Body of pancreas (tissue), 4 donors: ENCODE data around the gene ACYP2.

Experiments
- POLR2A ChIP-seq, 3 donors: fragments of 450-650 bp; IDR thresholded peaks; one replicate each; pipeline ENCODE4 v1.6.1; 2016; ENCODE audit warnings: antibody characterized with exemption in 3 of 3, mild to moderate bottlenecking in 2 of 3
- TF ChIP-seq, protein P1 (sequence below), 7 experiments: fragments of 450-650 bp in 4 of 7; fragments of 200-600 bp in 3 of 7; sonication (generic) in 3 of 7; IDR thresholded peaks; one replicate each; pipeline ENCODE4 v1.5.1; 2016 to 2019; ENCODE audit warnings: antibody characterized with exemption in 7 of 7

DNA sequence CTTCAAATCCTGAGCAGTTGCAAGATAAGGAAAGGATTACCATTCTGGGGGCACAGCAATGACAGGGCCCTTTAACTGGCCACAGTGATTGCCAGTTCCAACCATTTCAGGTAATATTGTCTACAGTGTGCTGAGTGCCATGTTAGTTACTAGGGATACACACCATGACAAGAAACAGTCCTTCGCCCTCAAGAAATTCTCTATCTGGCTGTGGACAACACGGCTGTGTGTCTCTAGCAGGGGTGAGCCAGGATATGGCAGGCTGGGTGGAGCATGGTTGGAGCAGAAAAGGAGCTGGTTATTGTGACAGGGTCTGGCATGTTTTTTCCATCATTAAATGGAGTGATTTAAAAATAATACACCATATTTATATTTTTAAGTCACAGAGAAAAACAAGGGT is 109.6 kb downstream of the ACYP2 start:
- no peak for TF ChIP-seq POLR2A (IDR thresholded peaks at IDR 0.05)
- TF ChIP-seq, protein P1, sequence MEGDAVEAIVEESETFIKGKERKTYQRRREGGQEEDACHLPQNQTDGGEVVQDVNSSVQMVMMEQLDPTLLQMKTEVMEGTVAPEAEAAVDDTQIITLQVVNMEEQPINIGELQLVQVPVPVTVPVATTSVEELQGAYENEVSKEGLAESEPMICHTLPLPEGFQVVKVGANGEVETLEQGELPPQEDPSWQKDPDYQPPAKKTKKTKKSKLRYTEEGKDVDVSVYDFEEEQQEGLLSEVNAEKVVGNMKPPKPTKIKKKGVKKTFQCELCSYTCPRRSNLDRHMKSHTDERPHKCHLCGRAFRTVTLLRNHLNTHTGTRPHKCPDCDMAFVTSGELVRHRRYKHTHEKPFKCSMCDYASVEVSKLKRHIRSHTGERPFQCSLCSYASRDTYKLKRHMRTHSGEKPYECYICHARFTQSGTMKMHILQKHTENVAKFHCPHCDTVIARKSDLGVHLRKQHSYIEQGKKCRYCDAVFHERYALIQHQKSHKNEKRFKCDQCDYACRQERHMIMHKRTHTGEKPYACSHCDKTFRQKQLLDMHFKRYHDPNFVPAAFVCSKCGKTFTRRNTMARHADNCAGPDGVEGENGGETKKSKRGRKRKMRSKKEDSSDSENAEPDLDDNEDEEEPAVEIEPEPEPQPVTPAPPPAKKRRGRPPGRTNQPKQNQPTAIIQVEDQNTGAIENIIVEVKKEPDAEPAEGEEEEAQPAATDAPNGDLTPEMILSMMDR (IDR thresholded peaks at IDR 0.05), result no peak
